ENCODE measurements around the gene SHISA5. TPM values are rescaled to one million over a fixed set of nuclear protein-coding genes. Genes with fewer than 3 reads are reported as not detected.
A peak's percentile ranks its signal among the peaks of the same experiment; 100 is the strongest.

SHISA5 gene
- total and polyA plus RNA-seq, 2 of the 8 experiments (the other 6 are each of a cell fraction or from before 2014, with no cell fraction given): 196 to 315 TPM

- TF ChIP-seq, protein P1, sequence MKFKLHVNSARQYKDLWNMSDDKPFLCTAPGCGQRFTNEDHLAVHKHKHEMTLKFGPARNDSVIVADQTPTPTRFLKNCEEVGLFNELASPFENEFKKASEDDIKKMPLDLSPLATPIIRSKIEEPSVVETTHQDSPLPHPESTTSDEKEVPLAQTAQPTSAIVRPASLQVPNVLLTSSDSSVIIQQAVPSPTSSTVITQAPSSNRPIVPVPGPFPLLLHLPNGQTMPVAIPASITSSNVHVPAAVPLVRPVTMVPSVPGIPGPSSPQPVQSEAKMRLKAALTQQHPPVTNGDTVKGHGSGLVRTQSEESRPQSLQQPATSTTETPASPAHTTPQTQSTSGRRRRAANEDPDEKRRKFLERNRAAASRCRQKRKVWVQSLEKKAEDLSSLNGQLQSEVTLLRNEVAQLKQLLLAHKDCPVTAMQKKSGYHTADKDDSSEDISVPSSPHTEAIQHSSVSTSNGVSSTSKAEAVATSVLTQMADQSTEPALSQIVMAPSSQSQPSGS (IDR thresholded peaks at IDR 0.05; ENCODE audit: low read length): no peak
- TF ChIP-seq BACH1 (IDR thresholded peaks at IDR 0.05; ENCODE audit: low read length) (peak; percentile 90), RAD21 (IDR thresholded peaks at IDR 0.05 in 1 of 2, conservative IDR thresholded peaks at IDR 0.05 in 1 of 2; ENCODE audit: low read depth in 2 of 2, low read length in 2 of 2) (peak; percentile 93 to 95), CBX8 (IDR thresholded peaks at IDR 0.05; ENCODE audit: borderline replicate concordance, low read depth, low read length) (no peak), FOSL1 (IDR thresholded peaks at IDR 0.05; ENCODE audit: insufficient read depth, low read depth, low read length) (no peak), GABPA (IDR thresholded peaks at IDR 0.05; ENCODE audit: borderline replicate concordance, insufficient read depth, low read length) (peak; percentile 26; the same call in 1 of the 2 replicates), SUZ12 (IDR thresholded peaks at IDR 0.05; ENCODE audit: low read length) (no peak), SP1 (IDR thresholded peaks at IDR 0.05; ENCODE audit: low read depth, low read length) (no peak), CREB1 (IDR thresholded peaks at IDR 0.05) (peak; percentile 37; the same call in 1 of the 2 replicates), EZH2 (IDR thresholded peaks at IDR 0.05; ENCODE audit: low read depth, low read length, severe bottlenecking) (no peak), CTCF (IDR thresholded peaks at IDR 0.05; ENCODE audit: control extremely low read depth in 1 of 3, insufficient read depth in 1 of 3, low read depth in 1 of 3, low read length in 3 of 3) (peak in 2 of 3 experiments; percentile 90 to 95; a peak in 3 of 4 replicates)
Observed at GRCh38 chr3:48507256-48508061, 3.5 kb upstream of the SHISA5 start (continued).

Measured in H1 (cell line).